IPS-18c (cell line): ENCODE data around the gene CHST11.

ENCODE experiments used
- H3K4me3 ChIP-seq: 2 replicates; pipeline ENCODE4 v1.7.0; 2013; ENCODE audit warnings: low read depth, mild to moderate bottlenecking, low read length, moderate library complexity; ENCODE audit not compliant: insufficient read depth
- H3K9me3 ChIP-seq: one replicate; pipeline ENCODE4 v1.6.1; 2013; ENCODE audit warnings: mild to moderate bottlenecking, low read length, moderate library complexity; ENCODE audit not compliant: control insufficient read depth, insufficient read depth

The CHST11 gene

GRCh38 chr12:104469066-104469465 lies 12.3 kb downstream of the CHST11 start:
- no peak overlapping the region for H3K4me3 ChIP-seq
- H3K9me3 ChIP-seq: no peaks in the 10 kb centered on the region

DNA sequence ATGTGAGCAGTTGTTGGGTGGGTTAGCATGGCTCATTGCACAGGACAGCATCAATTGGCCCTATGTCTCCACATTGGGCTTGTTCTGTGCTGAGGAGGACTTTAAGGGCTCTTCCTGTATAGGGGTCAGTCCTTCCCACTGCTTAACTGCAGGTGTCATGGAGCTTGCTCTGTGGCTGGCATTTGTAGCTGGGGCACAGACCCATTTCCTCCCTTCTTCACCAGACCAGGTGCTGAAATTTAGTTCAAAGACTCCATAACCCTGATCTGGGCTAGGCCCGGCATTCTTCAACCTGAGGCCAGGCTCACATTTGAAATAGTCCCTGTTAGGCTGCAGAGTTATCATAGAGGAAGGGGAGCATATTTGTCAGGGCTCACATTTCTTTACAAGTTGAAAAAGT lies 12.8 kb downstream of the CHST11 start:
- no peaks in the 10 kb centered on the region for H3K9me3 ChIP-seq

GRCh38 chr12:104470521-104470920 lies 13.8 kb downstream of the CHST11 start:
- no peaks in the 10 kb centered on the region for H3K9me3 ChIP-seq
- no peak overlapping the region for H3K4me3 ChIP-seq

More for the DNA sequence above, 12.8 kb downstream of the CHST11 start:
- no peak overlapping the region for H3K4me3 ChIP-seq

- no peak overlapping the region for H3K4me3 ChIP-seq
These were observed 14.6 kb downstream of the CHST11 start for GRCh38 chr12:104471336-104471735.

DNA sequence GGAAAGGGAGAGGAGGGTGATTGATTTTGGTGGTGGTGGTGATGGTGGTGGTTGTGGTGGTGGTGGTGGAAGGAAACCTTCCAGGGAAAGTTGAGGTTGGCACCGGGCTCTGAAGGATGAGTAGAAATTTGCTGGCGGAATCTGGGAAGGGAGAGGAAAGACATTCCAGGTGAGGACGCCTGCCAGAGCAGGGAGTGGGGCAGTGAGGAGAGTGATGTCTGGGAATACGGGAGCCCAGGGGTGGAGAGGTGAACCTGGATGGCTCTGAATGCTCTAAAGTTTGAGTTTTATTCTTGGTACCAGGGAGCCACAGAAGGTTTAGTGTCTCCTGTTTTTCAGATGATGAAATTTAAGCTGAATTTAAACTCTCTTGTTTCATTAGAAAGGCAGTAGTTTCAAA lies 16.0 kb downstream of the CHST11 start:
- Histone ChIP-seq H3K4me3 (no peak overlapping the region), H3K9me3 (no peaks in the 10 kb centered on the region)

More at GRCh38 chr12:104471336-104471735, 14.6 kb downstream of the CHST11 start:
- no peaks in the 10 kb centered on the region for H3K9me3 ChIP-seq

- H3K9me3 ChIP-seq: no peaks in the 10 kb centered on the region
- H3K4me3 ChIP-seq: no peak overlapping the region
These were observed 16.7 kb downstream of the CHST11 start for GRCh38 chr12:104473374-104473983.

- Histone ChIP-seq H3K9me3 (no peaks in the 10 kb centered on the region), H3K4me3 (no peak overlapping the region)
These were observed 18.5 kb downstream of the CHST11 start for GRCh38 chr12:104475271-104475670.

DNA sequence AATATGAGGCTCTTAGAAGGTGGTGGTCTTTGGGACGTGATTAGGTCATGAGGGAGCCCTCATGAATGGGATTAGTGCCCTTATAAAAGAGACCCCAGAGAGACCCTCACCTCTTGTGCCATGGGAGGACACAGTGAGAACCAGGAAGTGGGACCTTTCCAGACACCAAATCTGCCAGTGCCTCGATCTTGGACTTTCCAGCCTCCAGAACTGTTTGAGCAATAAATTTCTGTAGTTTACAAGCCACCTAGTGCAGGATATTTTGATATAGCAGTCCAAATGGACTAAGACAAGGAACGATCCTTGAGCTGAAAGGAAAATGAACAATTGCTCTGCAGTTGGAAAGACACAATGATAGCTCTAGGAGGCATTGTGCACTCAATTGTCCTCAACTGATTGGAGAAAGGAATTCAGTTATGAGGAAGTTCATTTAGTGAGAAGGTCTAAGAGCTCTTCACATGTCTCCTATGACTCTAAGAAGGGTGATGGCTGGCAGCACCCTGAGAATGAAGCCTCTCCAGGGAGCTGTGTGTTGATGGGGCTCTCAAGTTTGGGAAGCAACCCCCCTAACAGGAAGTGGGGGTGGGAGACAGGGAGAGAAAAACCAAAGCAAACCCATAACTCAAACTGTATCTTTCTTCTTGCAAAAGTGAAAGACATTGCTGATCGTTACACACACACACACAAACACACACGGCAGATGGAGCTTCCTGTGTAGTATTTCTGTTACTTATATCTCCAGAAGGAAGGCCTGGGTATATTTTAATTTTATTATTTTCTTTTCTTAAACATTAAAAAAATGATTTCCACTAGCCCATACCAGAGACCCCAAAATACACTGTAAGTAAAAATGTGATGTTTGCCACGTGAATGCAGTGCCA lies 21.0 kb downstream of the CHST11 start:
- Histone ChIP-seq H3K9me3 (peaks cover 2% of the 10 kb centered on the region), H3K4me3 (no peak overlapping the region)

DNA sequence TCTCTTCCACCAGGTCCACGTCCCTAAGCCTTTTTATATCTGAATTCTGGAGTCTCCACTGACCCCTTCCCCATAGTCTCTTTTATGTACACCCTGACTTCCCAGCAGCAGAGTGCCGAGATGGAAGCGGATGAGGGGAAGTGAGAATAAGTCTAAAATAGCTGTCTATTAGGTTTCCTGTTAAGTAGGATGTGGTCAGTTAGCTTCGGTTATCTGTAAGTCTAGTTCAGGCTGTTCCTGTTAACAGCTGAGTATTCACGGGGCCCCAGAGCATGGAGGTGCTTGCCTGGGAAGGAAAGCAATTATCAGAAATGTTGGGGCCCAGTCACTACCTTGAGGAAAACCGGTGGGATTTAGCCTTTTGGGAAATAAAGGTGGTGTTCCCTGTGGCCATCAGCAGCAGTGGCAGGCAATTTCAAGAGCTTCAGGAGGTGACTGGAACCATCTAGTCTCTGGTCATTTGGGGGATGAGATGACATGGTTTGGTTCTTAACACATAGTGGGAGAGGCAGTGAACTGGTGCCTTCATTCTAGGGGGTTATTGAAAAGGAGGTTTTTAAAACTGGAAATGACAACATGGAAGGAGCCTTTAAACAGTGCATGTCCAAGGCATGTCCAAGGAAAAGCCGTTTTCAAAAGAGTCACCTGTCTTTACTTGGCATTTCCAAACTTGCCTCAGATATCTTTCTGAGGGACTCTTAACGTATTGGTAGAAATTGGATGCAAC lies 21.8 kb downstream of the CHST11 start:
- no peak overlapping the region for H3K4me3 ChIP-seq
- H3K9me3 ChIP-seq: peaks cover 2% of the 10 kb centered on the region

- Histone ChIP-seq H3K9me3 (peaks cover 2% of the 10 kb centered on the region), H3K4me3 (no peak overlapping the region)
These were observed 22.4 kb downstream of the CHST11 start for GRCh38 chr12:104479123-104479662.

GRCh38 chr12:104480012-104480411 lies 23.3 kb downstream of the CHST11 start:
- no peak overlapping the region for H3K4me3 ChIP-seq

GRCh38 chr12:104480826-104481440 lies 24.2 kb downstream of the CHST11 start:
- Histone ChIP-seq H3K9me3 (peaks cover 2% of the 10 kb centered on the region), H3K4me3 (no peak overlapping the region)

More at GRCh38 chr12:104480012-104480411, 23.3 kb downstream of the CHST11 start:
- H3K9me3 ChIP-seq: peaks cover 2% of the 10 kb centered on the region

DNA sequence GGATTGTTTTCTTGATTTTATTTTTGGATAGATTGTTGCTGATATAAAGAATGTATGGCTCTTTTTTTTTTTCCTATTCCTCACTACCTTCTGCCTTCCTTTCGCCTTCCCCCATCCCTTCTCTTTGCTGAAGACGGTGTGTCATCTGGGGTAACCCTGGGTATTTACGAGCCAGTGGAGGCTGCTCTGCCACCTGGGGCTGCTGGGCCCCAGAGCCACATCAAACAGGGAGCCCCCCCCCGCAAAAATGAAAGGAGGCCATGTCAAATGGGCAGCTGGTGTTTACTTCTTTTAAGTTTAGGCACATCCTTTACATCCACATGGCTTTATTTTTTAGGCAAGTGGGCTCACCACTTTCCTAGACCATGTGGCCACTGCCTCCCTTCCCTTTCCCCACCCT lies 25.4 kb downstream of the CHST11 start:
- Histone ChIP-seq H3K9me3 (peaks cover 2% of the 10 kb centered on the region), H3K4me3 (no peak overlapping the region)

GRCh38 chr12:104482748-104483147 lies 26.0 kb downstream of the CHST11 start:
- Histone ChIP-seq H3K4me3 (no peak overlapping the region), H3K9me3 (peaks cover 2% of the 10 kb centered on the region)

GRCh38 chr12:104484079-104484478 lies 27.3 kb downstream of the CHST11 start:
- Histone ChIP-seq H3K4me3 (no peak overlapping the region), H3K9me3 (peaks cover 2% of the 10 kb centered on the region)

- H3K9me3 ChIP-seq: no peaks in the 10 kb centered on the region
- H3K4me3 ChIP-seq: no peak overlapping the region
These were observed 29.1 kb downstream of the CHST11 start for GRCh38 chr12:104485651-104486362.

- H3K9me3 ChIP-seq: no peaks in the 10 kb centered on the region
- H3K4me3 ChIP-seq: no peak overlapping the region
These were observed 29.6 kb downstream of the CHST11 start for GRCh38 chr12:104486363-104486750.
